ENCODE data around the gene ZEB2.

Gene ZEB2

DNA sequence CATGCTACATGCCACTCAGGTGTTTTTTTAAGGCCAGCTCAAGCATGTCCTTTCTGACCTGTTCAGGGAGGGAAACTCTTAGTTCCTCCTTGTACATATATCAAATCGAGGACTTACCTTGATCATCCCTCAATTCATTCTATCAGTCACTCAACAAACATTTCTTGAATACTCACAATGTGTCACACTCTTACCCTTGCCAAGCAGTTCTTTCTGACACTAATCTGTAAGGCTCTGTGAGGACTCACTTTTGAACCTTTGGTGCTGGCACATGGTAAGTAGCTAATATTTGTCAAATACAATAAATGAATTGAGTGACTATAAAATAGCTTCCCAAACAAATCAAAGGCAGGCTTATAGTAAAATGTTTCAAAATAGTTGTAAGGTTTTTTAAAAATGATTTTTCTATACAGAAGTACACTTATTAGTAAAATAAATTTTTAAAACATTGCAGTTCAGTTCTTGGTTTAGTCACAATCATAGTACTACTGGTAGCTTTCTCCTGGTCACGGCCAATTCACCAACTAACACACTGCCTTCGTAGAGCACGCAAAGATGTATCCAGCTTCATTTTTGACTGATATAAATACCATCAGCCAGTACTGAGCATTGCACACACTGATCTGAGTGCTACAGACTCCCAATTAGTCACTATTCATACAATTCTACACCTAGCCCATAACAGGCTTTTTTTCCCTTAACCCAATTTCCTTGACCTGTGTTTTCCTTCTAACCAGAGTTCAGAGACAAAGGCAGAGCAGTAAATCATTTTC is 50.9 kb downstream of the ZEB2 start:
- no peak for DNase-seq

- no peak for DNase-seq
These were observed 52.3 kb downstream of the ZEB2 start for GRCh38 chr2:144467502-144468137.

DNA sequence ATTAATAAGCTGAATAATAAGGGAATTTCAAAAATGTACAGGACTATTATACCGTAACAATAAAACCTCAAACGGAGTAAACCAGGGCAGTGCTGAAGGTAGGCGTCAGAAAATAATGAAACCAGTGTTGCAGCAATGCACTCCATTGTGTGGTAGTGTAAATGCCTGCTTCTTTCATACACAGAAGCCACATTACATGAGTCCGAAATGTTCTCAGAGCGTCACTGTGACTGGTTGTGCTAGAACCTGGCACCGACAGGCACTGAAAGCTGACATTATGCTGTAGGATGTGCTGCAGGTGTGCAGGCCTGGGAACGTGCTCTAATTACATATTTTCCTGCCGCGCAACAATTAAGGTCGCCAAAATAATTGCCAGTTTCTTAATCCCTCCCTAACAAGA is 53.3 kb downstream of the ZEB2 start:
- no peak for DNase-seq

DNA sequence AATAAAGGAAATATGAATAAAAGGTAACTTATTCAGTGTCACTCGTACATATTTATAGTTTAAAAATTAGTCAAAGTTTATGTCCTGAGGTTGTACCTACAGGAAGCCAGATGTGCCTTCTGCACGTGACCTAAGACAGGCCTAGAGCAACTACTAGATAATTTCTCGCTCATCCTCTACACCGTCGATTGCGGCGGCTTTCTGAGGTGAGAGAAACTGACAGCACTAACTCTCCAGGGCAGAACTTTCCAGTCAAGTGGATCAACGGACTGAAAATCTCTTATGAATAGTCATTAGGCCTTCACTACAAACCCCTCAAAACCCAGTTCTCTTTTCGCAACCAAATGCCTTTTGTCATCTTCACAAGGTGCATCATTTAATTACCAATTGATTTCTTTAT is 54.2 kb downstream of the ZEB2 start:
- DNase-seq, result no peak

DNA sequence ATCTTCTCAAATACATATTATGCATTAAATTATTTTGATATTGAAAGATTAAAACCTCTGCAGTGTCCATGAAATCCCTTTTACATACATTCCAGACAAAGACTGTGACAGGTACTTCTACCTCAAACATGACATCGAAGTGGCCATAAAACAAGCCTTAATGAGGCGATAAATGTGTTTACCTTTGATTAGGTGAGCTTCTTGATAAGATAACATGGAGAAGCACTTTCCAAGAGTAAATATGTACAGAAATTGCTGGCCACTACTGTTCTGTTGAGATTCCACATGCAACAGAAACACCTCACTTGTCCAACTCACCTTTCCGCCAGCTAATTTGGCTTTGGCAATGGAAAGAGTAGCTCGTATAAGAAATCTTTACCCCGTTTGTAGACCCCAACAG is 55.2 kb downstream of the ZEB2 start:
- no peak for DNase-seq

DNA sequence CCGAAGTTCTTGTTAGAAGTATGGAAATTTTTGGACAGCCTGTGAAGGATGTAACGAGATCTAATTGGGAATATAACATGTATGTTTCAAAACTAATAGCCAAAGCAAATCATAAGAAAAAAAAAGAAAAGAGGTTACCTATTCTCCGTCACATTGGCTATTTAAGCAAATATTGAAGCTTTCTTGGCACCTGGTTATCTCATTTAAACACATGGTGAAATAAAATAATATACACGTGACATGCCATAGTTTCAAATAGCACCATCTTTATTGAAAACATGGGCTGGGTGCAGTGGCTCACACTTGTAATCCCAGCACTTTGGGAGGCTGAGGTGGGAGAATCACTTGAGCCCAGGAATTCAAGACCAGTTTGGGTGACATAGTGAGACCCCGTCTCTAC is 56.7 kb downstream of the ZEB2 start:
- DNase-seq, result no peak

- DNase-seq, result no peak
These were observed 57.7 kb downstream of the ZEB2 start for GRCh38 chr2:144462266-144462665.

GRCh38 chr2:144461308-144461766 is 58.6 kb downstream of the ZEB2 start:
- DNase-seq, result no peak

DNA sequence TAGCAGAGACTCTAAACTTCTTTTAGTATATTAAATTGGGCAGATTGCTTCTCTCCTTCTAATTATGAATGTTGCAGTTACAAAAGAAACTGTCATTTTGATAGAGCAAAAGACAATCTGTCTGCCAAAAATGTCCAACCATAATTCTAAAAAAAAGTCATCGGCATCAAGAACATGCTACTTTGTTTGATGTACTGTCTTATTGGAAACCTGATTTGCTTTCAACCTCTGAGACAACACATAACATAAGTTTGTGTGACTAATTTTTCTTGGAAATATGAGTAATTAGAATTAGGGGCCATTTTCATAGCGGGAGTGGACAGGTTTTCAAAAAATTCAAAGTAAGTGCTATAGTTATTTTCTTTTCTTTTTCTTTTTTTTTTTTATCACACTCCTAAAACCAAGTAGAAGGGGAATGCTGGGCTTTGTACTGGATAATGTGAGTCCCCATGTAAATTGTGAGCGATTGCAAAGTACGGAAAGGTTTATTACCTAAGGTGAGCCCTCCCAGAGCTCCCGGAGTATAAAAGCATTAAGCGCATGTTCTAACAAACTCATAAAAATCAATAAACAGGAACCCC is 59.1 kb downstream of the ZEB2 start:
- no peak for DNase-seq

DNA sequence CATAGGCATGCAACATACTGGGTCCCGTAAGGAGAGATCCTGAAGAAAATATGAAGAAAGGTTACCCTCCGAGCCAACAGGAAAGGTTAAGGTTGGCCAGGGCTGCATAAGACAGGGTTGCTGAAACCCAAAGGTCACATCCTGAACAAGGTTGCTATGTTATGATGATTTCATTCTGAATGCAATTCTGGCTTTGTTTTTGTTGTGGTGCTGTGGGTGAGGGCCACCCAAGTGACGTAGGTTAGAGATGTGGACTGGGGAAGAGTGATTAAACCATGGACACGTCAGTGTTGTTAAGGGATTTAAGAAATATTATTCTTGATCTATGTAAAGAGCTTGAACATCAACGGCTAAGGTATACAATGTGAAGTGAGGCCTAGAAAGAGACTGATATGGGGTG is 60.0 kb downstream of the ZEB2 start:
- no peak for DNase-seq

GRCh38 chr2:144459286-144459685 is 60.6 kb downstream of the ZEB2 start:
- no peak for DNase-seq

DNA sequence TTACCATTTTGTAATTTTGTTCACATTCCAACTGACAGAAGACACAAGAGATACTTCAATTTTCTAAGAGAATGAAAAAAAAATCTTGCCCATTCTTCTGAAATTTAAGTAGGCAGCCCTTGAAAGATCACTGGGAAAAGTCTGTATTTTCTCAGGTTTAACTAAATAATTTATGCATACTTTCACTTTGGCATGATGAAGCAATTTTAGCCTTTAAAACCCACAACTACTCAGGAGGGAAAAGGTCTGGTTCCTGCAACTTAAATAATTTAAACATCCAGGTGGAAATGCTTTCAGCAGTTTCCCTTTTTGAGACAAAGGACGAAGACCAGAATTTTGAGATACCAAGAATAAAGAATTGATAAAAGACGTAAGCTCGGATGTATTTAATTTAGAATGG is 61.4 kb downstream of the ZEB2 start:
- no peak for DNase-seq

DNA sequence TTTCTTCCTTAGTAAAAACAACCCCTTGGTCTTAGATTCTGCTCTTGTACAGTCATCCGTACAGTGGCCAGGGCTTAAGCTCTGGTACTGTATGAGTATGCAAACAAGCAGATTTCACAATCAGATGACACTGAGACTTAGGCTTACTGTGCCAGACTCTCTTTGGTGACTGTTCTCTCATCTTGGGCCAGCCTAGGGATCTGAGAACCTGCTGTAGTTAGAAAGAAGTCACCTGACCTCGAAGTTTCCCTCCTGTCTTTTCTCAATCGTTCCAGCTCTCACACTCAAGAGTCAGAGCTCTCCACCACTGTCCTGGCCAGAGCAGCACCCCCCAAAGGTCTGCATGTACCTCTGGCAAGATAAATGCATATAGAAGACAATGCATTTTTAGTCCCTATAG is 63.2 kb downstream of the ZEB2 start:
- DNase-seq, result peak; percentile 17

GRCh38 chr2:144455987-144456386 is 63.9 kb downstream of the ZEB2 start:
- DNase-seq, result no peak

GRCh38 chr2:144454466-144455287 is 65.2 kb downstream of the ZEB2 start:
- DNase-seq, result peak; percentile 17

- no peak for DNase-seq
These were observed 66.3 kb downstream of the ZEB2 start for GRCh38 chr2:144453486-144454158.

GRCh38 chr2:144452989-144453336 is 67.0 kb downstream of the ZEB2 start:
- DNase-seq, result no peak

- peak; percentile 7 for DNase-seq
These were observed 67.5 kb downstream of the ZEB2 start for GRCh38 chr2:144452169-144452988.

DNA sequence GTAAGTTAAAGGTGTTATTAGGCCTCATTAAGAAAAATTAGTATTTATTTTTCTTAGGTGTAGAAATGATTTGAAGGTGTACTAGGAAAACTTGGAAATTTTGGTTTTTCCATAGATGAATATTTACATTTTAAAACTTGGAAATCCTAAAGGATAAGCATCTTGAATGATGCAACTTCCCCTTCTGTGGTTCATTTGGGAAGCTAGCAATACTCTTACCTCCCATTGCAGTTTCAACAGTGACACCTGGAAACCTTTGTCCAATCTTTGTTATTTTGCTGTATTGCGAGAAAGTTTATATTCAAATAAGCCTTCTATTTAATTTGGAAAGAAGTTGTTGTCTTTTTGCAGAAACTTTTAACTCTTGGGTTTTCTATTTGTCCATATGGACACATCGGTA is 68.5 kb downstream of the ZEB2 start:
- DNase-seq, result no peak

GRCh38 chr2:144449028-144449406 is 70.9 kb downstream of the ZEB2 start:
- DNase-seq, result no peak

- DNase-seq, result no peak
These were observed 71.4 kb downstream of the ZEB2 start for GRCh38 chr2:144448389-144449027.

DNA sequence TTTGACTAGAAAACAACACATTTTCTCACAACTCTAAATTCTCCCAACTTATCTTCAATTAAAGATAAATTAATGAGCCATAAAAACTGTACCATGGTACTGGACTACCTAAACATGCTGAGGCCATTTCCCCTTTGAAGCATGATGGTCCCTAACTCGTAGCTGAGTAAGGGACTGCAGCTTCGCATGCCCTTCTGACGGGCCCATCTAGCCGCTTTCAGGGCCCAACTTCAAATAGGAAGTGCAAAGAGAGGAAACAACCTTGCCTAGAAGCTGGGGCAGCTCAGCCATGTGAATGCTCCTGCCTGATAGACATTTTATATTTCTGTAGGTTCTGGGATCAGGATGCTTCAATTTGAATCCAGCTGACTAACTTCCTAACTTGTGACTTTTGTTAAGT is 72.4 kb downstream of the ZEB2 start:
- no peak for DNase-seq
